Transverse colon (tissue), 4 donors: ENCODE results near the gene YAP1.

Experiments
- EP300 ChIP-seq: sonication (generic); formaldehyde crosslinking; IDR thresholded peaks from one replicate; pipeline ENCODE4 v1.6.1; 2017; ENCODE audit warnings: antibody characterized with exemption, low read depth
- POLR2A ChIP-seq: fragments of 450-650 bp; IDR thresholded peaks from one replicate; pipeline ENCODE4 v1.6.1; 2016; ENCODE audit warnings: antibody characterized with exemption, mild to moderate bottlenecking, moderate library complexity
- POLR2AphosphoS5 ChIP-seq, 3 donors: sonication (generic); formaldehyde crosslinking; IDR thresholded peaks; one replicate each; pipeline ENCODE4 v1.6.1; 2016; ENCODE audit warnings: antibody characterized with exemption in 3 of 3
- TF ChIP-seq, protein P1 (sequence below), 5 experiments: fragments of 200-600 bp in 3 of 5; fragments of 450-650 bp in 2 of 5; sonication (generic) in 3 of 5; IDR thresholded peaks; 1 replicate in 2 of 5; 2 replicates in 3 of 5; pipeline ENCODE4 v1.5.1; 2016 to 2017; ENCODE audit warnings: antibody characterized with exemption in 5 of 5, inconsistent platforms in 3 of 5, mild to moderate bottlenecking in 2 of 5, moderate library complexity in 1 of 5

DNA sequence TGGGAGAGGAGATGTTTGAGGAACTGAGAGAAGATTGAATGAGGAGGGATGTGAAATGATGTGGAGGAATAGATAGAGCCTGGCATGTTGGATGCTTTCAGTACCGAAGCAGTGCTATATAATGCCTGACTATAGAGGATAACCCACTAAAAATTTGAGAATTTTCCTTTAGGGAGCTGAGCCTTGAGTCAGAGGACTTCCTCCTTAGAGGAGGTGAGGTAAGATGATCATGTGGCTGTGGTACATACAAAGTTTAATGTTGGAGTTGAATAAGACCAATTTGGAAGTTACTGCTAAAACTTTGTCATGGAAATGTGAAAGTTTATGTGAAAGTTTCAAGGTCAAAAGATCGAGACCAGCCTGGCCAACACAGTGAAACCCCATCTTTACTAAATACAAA, 66.9 kb downstream of the YAP1 start:
- TF ChIP-seq, protein P1, sequence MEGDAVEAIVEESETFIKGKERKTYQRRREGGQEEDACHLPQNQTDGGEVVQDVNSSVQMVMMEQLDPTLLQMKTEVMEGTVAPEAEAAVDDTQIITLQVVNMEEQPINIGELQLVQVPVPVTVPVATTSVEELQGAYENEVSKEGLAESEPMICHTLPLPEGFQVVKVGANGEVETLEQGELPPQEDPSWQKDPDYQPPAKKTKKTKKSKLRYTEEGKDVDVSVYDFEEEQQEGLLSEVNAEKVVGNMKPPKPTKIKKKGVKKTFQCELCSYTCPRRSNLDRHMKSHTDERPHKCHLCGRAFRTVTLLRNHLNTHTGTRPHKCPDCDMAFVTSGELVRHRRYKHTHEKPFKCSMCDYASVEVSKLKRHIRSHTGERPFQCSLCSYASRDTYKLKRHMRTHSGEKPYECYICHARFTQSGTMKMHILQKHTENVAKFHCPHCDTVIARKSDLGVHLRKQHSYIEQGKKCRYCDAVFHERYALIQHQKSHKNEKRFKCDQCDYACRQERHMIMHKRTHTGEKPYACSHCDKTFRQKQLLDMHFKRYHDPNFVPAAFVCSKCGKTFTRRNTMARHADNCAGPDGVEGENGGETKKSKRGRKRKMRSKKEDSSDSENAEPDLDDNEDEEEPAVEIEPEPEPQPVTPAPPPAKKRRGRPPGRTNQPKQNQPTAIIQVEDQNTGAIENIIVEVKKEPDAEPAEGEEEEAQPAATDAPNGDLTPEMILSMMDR (IDR thresholded peaks at IDR 0.05), result no peak
- no peak for TF ChIP-seq EP300
- no peak for TF ChIP-seq POLR2A
- no peak for TF ChIP-seq POLR2AphosphoS5 (IDR thresholded peaks at IDR 0.05)
